ENCODE data around the gene WFIKKN1. TPM values are rescaled to one million over a fixed set of nuclear protein-coding genes. Genes with fewer than 3 reads are reported as not detected.

WFIKKN1 gene
- total RNA-seq, 1 donor from 2014 or later: not detected

DNA sequence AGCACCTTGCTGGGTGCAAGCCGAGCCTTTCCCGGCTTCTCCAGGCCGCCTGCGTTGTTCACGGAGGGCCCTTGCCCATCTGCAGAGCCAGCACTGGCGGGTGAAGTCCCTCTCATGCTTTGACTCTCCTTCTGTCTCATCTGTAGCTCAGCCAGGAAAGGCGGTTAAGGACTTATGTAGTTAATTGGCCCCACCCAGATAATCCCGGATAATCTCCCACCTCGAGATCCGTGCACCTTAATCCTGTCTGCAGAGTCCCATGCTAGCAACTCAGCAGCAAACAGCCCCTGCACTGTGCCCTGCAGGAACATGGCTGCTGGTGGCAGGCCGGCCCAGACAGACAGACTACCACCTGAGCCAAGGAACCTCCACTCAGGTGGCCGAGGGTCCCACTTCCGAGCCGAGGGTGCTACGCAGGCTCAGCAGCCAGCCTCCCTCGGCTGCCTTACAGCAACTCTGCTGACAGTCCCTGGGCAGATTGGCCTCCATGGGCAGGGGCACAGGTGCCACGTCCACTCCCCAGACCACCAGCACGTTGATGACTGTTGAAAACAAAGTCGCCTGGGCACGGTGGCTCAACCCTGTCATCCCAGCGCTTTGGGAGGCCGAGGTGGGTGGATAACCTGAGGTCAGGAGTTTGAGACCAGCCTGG lies 24.0 kb upstream of the WFIKKN1 start:
- TF ChIP-seq, protein P1, sequence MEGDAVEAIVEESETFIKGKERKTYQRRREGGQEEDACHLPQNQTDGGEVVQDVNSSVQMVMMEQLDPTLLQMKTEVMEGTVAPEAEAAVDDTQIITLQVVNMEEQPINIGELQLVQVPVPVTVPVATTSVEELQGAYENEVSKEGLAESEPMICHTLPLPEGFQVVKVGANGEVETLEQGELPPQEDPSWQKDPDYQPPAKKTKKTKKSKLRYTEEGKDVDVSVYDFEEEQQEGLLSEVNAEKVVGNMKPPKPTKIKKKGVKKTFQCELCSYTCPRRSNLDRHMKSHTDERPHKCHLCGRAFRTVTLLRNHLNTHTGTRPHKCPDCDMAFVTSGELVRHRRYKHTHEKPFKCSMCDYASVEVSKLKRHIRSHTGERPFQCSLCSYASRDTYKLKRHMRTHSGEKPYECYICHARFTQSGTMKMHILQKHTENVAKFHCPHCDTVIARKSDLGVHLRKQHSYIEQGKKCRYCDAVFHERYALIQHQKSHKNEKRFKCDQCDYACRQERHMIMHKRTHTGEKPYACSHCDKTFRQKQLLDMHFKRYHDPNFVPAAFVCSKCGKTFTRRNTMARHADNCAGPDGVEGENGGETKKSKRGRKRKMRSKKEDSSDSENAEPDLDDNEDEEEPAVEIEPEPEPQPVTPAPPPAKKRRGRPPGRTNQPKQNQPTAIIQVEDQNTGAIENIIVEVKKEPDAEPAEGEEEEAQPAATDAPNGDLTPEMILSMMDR (conservative IDR thresholded peaks at IDR 0.05; ENCODE audit: low read depth, low read length): no peak
- H3K4me3 ChIP-seq (ENCODE audit: low read depth, low read length): no peak overlapping the region
- no peak for DNase-seq (ENCODE audit: low read depth)

DNA sequence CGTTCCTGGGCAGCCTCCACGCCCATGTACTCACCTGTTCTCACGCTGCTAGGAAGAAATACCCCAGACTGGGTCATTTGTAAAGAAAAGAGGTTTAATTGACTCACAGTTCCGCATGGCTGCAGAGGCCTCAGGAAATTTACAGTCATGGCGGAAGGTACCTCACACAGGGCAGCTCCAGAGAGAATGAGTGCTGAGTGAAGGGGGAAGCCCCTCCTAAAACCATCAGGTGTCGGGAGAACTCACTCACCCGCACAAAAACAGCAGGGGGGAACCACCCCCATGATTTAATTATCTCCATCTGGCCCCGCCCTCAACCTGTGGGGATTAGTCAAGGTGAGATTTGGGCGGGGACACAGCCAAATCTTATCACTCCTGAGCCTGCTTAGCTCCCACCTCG lies 22.8 kb upstream of the WFIKKN1 start:
- TF ChIP-seq, protein P1 (conservative IDR thresholded peaks at IDR 0.05; ENCODE audit: low read depth, low read length): no peak

DNA sequence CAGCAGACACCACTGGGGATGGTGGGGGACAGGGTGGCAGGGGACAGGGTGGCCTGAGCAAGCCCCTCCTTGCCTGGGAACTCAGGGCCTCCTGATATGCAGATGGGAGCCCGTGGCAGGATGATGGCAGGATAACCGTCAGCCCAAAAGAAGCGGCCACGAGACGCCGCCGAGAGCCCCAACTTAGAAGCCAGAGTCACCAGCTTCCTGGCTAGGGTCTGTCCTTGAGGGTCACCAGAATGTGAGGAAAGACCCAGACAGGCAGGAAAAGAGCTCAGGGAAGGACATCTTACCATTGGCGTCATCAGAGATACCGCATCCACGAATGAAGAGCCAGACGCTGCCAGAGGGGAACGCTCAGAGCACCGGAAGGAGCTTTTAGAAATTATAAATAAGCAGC lies 21.5 kb upstream of the WFIKKN1 start:
- TF ChIP-seq, protein P1 (conservative IDR thresholded peaks at IDR 0.05; ENCODE audit: low read depth, low read length): no peak
- DNase-seq (ENCODE audit: low read depth): no peak
- no peak overlapping the region for H3K4me3 ChIP-seq (ENCODE audit: low read depth, low read length)

More for the DNA sequence above, 22.8 kb upstream of the WFIKKN1 start:
- DNase-seq (ENCODE audit: low read depth): no peak
- H3K4me3 ChIP-seq (ENCODE audit: low read depth, low read length): no peak overlapping the region

DNA sequence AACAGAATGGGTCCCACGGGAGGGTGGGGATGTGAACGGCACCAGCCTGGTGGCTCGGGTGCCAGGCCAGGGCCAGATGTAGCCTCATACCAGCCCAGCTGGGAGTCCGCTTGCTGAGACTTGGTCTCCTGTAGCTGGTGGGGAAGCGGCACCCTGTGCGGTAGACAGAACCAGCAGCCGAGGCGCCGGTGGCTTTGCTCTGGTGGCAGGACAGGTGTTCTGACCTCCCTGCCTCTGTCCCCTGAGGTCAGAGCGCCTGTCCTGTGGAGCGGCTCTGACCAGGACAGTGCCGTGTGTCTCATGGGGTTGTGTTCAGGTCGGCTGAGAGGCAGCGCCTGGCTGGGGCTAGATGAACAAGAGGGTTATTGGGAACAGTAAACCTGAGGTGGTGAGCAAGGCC lies 20.8 kb upstream of the WFIKKN1 start:
- no peak overlapping the region for H3K4me3 ChIP-seq (ENCODE audit: low read depth, low read length)
- no peak for DNase-seq (ENCODE audit: low read depth)
- TF ChIP-seq, protein P1 (conservative IDR thresholded peaks at IDR 0.05; ENCODE audit: low read depth, low read length): no peak

DNA sequence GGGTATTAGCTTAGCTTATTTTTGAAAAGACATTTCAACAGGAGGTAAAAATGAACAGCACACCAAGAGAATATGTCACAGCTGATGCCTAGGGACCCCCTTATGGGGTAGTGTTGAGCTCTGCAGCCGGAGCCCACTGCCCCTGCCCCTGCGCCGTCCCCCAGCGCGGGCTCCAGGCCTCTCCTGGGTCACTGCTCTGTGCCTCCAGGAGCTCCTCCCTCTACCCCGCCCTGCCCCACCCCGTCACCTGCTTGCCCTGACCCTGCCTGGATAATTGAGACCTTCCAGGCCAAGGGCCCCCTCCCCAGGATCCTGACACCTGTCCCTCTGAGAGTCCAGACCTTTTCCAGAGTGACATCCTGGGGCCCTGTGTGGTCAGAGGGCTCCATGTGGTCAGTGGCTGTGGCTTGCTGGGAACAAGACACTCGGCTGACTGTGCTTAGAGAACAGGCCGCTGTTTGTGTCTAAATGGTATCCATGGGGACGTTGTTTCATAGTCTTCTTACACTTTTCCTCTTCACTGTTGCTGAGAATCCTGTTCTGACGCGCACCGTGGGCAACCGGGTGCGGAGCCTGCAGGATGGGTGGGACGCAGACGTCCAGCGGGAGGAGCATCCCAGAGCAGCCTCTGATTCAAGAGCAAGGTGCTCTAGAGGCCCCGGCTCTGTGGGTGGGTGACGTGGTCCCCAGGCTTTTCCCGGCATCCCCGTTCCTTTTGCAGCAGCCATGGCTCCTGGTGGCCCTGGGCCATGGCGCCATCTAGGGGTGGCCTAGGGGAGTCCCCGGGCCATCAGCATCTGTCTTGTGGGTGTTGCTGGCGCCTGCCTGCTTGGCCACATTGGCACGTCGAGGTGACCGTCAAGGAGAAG lies 20.0 kb upstream of the WFIKKN1 start:
- no peak for DNase-seq (ENCODE audit: low read depth)
- no peak overlapping the region for H3K4me3 ChIP-seq (ENCODE audit: low read depth, low read length)
- TF ChIP-seq, protein P1 (conservative IDR thresholded peaks at IDR 0.05; ENCODE audit: low read depth, low read length): peak; percentile 77

DNA sequence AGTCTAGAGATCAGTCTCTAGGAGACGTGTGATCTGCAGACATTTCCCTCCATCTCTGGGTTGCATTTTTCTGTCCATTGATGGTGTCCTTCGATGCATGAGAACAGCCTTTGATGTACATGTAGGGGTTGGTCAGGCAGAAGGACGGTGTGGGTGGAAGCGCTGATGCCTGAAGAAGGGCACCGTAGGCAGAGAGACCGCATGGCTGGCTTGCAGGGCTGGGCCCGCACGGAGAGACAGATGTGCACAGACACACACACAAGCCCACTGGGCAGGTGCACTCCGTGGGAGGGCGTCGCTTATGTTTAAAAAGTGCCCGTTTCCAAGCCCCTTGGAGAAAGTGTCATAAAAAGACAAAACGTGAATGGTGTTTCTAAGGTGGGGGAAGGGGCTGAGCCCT lies 15.7 kb upstream of the WFIKKN1 start:
- DNase-seq (ENCODE audit: low read depth): no peak
- TF ChIP-seq, protein P1 (conservative IDR thresholded peaks at IDR 0.05; ENCODE audit: low read depth, low read length): no peak
- H3K4me3 ChIP-seq (ENCODE audit: low read depth, low read length): no peak overlapping the region
